A673 (cell line): ENCODE measurements around the gene CAMKK1.

Experiments
- EZH2 ChIP-seq: fragments of 200-600 bp; sonication (generic); IDR thresholded peaks from 2 replicates; pipeline ENCODE4 v1.6.1; 2017; ENCODE audit warnings: borderline replicate concordance, low read depth, mild to moderate bottlenecking, mixed read lengths, antibody characterized with exemption, low read length; ENCODE audit not compliant: poor library complexity, severe bottlenecking
- TF ChIP-seq, protein P1 (sequence below): fragments of 300-800, 200-600 bp; sonication (generic); conservative IDR thresholded peaks from 2 replicates; pipeline ENCODE4 v1.5.1; 2017; ENCODE audit warnings: low read depth, mild to moderate bottlenecking, antibody characterized with exemption, low read length, moderate library complexity, mixed read lengths

DNA sequence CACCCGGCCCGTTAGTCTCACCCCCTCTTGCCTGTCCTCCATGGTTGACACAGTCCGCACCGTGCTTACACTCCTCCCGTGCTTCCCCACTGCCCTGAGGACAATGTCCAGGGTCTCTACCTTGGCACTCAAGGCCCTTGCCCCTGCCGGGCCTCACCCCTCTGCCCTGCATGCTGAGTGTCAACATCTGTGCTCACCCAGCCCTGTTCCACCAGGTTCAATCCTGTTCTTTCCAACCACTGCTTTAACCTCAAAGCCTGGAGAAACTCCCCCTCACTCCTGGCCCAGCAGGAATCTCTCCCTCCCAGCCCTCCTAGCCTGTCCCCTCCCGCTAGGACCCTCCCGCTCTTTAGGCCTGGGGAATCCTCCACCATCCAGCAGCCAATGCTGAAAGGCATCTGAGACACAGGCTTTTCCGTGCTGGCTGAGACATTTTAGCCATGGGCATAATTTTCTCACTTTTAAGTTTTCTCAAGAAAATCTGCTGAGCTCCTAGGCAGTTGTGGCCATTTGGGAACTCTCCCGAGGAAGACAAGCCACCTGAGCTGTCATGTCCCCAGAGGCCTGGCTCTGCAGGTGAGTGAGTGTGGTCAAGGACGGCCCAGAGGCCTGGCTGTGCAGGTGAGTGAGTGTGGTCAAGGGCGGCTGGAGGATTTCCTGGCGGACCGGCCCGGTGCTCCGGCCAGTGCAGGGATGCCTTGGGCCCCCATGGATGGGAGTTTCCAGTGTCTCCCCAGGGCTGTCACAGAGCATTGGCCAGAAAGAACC lies 34.2 kb upstream of the CAMKK1 start:
- TF ChIP-seq, protein P1, sequence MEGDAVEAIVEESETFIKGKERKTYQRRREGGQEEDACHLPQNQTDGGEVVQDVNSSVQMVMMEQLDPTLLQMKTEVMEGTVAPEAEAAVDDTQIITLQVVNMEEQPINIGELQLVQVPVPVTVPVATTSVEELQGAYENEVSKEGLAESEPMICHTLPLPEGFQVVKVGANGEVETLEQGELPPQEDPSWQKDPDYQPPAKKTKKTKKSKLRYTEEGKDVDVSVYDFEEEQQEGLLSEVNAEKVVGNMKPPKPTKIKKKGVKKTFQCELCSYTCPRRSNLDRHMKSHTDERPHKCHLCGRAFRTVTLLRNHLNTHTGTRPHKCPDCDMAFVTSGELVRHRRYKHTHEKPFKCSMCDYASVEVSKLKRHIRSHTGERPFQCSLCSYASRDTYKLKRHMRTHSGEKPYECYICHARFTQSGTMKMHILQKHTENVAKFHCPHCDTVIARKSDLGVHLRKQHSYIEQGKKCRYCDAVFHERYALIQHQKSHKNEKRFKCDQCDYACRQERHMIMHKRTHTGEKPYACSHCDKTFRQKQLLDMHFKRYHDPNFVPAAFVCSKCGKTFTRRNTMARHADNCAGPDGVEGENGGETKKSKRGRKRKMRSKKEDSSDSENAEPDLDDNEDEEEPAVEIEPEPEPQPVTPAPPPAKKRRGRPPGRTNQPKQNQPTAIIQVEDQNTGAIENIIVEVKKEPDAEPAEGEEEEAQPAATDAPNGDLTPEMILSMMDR: no peak
- no peak for TF ChIP-seq EZH2
